ENCODE data around the gene FAM229A.

The FAM229A gene

GRCh38 chr1:32330558-32331151 lies 31.6 kb downstream of the FAM229A start:
- peaks cover 67 to 75% (median 69%) of the 10 kb centered on the region in 3 donors for H3K36me3 ChIP-seq
- TF ChIP-seq CTCF (IDR thresholded peaks at IDR 0.05) = no peak
- H3K9me3 ChIP-seq = no peaks in the 10 kb centered on the region
- no peak overlapping the region for H3K27ac ChIP-seq
- peaks cover 0 to 10% of the 10 kb centered on the region in 2 donors for H3K27me3 ChIP-seq
- no peak for DNase-seq
- peaks cover 0 to 13% (median 11%) of the 10 kb centered on the region in 4 donors for H3K4me1 ChIP-seq
- intact Hi-C loops (cut with DNase I; ENCODE audit: low total_unique reads) = no loop called here
- H3K4me3 ChIP-seq = no peak overlapping the region

- Histone ChIP-seq H3K9me3 (no peaks in the 10 kb centered on the region), H3K36me3 (peaks cover 73 to 80% (median 75%) of the 10 kb centered on the region in 3 donors), H3K4me1 (peaks cover 0 to 7% (median 4%) of the 10 kb centered on the region in 4 donors), H3K27ac (no peak overlapping the region), H3K27me3 (peaks cover 0 to 3% of the 10 kb centered on the region in 2 donors), H3K4me3 (no peak overlapping the region)
- intact Hi-C loops (cut with DNase I; ENCODE audit: low total_unique reads) = no loop called here
- no peak for TF ChIP-seq CTCF (IDR thresholded peaks at IDR 0.05)
- DNase-seq = no peak
Measured at GRCh38 chr1:32329931-32330466, 32.3 kb downstream of the FAM229A start.

GRCh38 chr1:32327204-32327603 lies 35.1 kb downstream of the FAM229A start:
- H3K9me3 ChIP-seq = no peaks in the 10 kb centered on the region
- H3K27me3 ChIP-seq = no peaks in the 10 kb centered on the region
- no peak overlapping the region for H3K27ac ChIP-seq
- peaks cover 74 to 99% (median 75%) of the 10 kb centered on the region in 3 donors for H3K36me3 ChIP-seq
- no peak for DNase-seq
- no peak overlapping the region for H3K4me3 ChIP-seq
- H3K4me1 ChIP-seq = no peaks in the 10 kb centered on the region
- intact Hi-C loops (cut with DNase I; ENCODE audit: low total_unique reads) = no loop called here
- no peak for TF ChIP-seq CTCF (IDR thresholded peaks at IDR 0.05)

- no peak for DNase-seq
- no peaks in the 10 kb centered on the region for H3K4me1 ChIP-seq
- H3K36me3 ChIP-seq = peaks cover 40 to 88% (median 44%) of the 10 kb centered on the region in 3 donors
- no peaks in the 10 kb centered on the region for H3K9me3 ChIP-seq
- intact Hi-C loops (cut with DNase I; ENCODE audit: low total_unique reads) = no loop called here
- TF ChIP-seq CTCF (IDR thresholded peaks at IDR 0.05) = no peak
- H3K4me3 ChIP-seq = no peak overlapping the region
- H3K27me3 ChIP-seq = no peaks in the 10 kb centered on the region
- no peak overlapping the region for H3K27ac ChIP-seq
Measured at GRCh38 chr1:32321712-32322291, 40.5 kb downstream of the FAM229A start.

- intact Hi-C loops (cut with DNase I; ENCODE audit: low total_unique reads) = no loop called here
- TF ChIP-seq CTCF (IDR thresholded peaks at IDR 0.05) = no peak
- no peak overlapping the region for H3K4me3 ChIP-seq
Measured at GRCh38 chr1:32318127-32318869, 44.0 kb downstream of the FAM229A start.

More at GRCh38 chr1:32318127-32318869, 44.0 kb downstream of the FAM229A start:
- Histone ChIP-seq H3K27me3 (no peaks in the 10 kb centered on the region), H3K4me1 (no peaks in the 10 kb centered on the region), H3K36me3 (peaks cover 16 to 64% (median 23%) of the 10 kb centered on the region in 3 donors), H3K9me3 (no peaks in the 10 kb centered on the region), H3K27ac (no peak overlapping the region)
- no peak for DNase-seq
